ENCODE measurements around the gene GCK. TPM values are rescaled to one million over a fixed set of nuclear protein-coding genes. Genes with fewer than 3 reads are reported as not detected.

The GCK gene
- total RNA-seq, 1 donor from 2014 or later: 0.37 TPM

DNA sequence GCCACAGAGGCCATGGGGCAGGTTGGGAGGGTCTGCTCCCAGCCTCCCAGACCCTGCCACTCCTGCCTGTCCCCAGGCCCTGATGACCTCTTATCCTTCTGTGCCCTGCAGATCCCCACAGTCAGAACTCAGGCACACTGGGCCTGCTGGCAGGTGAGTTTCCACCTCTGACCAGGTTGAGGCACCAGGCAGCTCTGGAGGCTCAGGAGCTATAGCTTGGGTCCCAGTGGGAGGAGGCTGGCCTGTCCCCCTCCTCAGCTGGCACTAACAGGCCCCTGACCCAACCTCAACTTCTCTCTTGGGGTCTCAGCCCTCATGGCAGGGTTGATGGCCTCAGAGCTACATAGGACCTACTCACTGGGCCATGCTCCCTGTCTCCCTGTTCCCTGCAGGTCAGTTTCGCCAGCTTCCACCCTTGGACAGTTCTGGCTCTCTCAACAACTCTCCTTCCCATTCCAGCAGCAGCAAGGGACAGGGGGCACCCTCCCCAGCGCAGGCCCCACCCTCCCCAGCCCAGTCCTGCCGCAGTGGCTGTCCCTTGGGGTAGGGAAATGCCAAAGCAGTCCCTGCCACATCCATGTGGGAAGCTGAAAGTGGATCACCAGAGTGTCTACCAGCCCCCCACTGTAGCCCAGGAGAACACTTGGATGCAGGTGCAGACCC, 87.8 kb downstream of the GCK start:
- Mint-ChIP-seq H3K9me3 (ENCODE audit: low read depth) (no peaks in the 10 kb centered on the region), H3K4me3 (ENCODE audit: unreplicated experiment) (no peak overlapping the region), H3K4me1 (ENCODE audit: low read depth) (peaks cover 69% of the 10 kb centered on the region), H3K27ac (ENCODE audit: unreplicated experiment) (peak overlapping the region; percentile 99), H3K36me3 (ENCODE audit: low read depth) (peaks cover 3% of the 10 kb centered on the region), H3K27me3 (ENCODE audit: low read depth) (no peaks in the 10 kb centered on the region)
- TF ChIP-seq, protein P1, sequence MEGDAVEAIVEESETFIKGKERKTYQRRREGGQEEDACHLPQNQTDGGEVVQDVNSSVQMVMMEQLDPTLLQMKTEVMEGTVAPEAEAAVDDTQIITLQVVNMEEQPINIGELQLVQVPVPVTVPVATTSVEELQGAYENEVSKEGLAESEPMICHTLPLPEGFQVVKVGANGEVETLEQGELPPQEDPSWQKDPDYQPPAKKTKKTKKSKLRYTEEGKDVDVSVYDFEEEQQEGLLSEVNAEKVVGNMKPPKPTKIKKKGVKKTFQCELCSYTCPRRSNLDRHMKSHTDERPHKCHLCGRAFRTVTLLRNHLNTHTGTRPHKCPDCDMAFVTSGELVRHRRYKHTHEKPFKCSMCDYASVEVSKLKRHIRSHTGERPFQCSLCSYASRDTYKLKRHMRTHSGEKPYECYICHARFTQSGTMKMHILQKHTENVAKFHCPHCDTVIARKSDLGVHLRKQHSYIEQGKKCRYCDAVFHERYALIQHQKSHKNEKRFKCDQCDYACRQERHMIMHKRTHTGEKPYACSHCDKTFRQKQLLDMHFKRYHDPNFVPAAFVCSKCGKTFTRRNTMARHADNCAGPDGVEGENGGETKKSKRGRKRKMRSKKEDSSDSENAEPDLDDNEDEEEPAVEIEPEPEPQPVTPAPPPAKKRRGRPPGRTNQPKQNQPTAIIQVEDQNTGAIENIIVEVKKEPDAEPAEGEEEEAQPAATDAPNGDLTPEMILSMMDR (IDR thresholded peaks at IDR 0.05): no peak
- DNase-seq (ENCODE audit: low spot score): no peak

DNA sequence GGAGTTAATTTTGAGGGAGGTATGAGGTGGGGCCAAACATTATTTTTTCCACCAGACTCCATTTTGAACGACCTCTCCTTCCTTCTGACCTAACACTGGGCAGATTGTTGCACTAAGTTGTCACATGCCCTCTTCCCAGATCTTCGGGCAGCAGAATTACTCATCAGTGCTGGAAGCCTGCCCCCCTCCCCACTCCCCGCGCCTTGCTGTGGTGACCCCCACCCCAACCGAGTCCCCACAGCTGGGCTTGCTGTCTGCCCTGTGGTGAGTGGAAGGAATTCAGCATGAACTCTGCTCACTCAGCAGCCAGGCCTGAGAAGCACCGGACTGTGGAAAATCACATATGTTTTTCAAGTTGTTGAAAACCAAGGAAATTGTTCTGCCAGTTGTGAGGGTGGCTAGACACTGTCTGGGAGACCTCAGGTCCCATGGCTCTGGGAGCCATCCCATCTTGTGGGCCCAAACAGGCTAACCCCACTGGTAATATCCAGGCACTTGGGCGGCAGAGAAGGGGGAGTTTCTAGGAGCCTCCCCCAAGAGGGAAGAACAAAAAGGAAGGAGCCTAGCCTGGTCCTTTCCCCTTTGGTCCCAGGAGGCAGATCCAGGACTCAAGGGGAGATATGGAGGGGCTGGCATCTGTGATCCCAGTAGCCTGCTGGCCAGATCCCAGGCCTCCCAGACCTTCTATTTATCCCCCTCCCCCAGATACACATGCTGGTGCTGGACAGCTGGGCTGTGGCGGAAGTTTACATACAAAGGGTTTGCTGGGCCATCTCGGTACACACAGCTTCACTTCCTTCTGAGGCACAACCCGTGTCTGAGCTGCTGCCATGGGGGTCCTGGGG, 88.6 kb downstream of the GCK start:
- Mint-ChIP-seq H3K9me3 (ENCODE audit: low read depth) (no peaks in the 10 kb centered on the region), H3K36me3 (ENCODE audit: low read depth) (no peaks in the 10 kb centered on the region), H3K27ac (ENCODE audit: unreplicated experiment) (peak overlapping the region; percentile 99), H3K4me1 (ENCODE audit: low read depth) (peaks cover 63% of the 10 kb centered on the region), H3K4me3 (ENCODE audit: unreplicated experiment) (no peak overlapping the region), H3K27me3 (ENCODE audit: low read depth) (no peaks in the 10 kb centered on the region)
- no peak for DNase-seq (ENCODE audit: low spot score)
- TF ChIP-seq, protein P1 (IDR thresholded peaks at IDR 0.05): peak; percentile 8

DNA sequence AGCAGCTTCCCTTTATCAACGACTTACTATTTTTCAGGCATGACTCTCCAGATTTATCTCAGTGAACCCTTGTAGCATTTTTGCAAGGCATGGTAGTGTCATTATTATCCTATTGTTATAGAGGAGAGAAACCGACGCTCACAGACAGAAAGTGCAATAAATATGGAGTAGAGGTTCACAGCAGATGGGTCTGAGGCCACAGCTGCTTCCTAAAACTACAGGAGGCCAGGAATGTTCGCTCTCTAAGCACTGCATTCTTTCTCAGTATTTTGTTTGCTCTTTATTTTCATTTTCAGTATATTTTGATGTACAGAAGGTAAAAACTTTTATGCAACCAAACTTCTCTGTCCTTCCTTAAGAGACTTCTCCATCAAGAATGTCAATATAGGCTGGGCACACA, 89.6 kb downstream of the GCK start:
- no peaks in the 10 kb centered on the region for H3K27me3 Mint-ChIP-seq (ENCODE audit: low read depth)
- no peak for DNase-seq (ENCODE audit: low spot score)
- H3K27ac Mint-ChIP-seq (ENCODE audit: unreplicated experiment): peak overlapping the region; percentile 99
- TF ChIP-seq, protein P1 (IDR thresholded peaks at IDR 0.05): no peak
- H3K4me1 Mint-ChIP-seq (ENCODE audit: low read depth): peaks cover 66% of the 10 kb centered on the region
- H3K4me3 Mint-ChIP-seq (ENCODE audit: unreplicated experiment): no peak overlapping the region
- no peaks in the 10 kb centered on the region for H3K36me3 Mint-ChIP-seq (ENCODE audit: low read depth)
- no peaks in the 10 kb centered on the region for H3K9me3 Mint-ChIP-seq (ENCODE audit: low read depth)

DNA sequence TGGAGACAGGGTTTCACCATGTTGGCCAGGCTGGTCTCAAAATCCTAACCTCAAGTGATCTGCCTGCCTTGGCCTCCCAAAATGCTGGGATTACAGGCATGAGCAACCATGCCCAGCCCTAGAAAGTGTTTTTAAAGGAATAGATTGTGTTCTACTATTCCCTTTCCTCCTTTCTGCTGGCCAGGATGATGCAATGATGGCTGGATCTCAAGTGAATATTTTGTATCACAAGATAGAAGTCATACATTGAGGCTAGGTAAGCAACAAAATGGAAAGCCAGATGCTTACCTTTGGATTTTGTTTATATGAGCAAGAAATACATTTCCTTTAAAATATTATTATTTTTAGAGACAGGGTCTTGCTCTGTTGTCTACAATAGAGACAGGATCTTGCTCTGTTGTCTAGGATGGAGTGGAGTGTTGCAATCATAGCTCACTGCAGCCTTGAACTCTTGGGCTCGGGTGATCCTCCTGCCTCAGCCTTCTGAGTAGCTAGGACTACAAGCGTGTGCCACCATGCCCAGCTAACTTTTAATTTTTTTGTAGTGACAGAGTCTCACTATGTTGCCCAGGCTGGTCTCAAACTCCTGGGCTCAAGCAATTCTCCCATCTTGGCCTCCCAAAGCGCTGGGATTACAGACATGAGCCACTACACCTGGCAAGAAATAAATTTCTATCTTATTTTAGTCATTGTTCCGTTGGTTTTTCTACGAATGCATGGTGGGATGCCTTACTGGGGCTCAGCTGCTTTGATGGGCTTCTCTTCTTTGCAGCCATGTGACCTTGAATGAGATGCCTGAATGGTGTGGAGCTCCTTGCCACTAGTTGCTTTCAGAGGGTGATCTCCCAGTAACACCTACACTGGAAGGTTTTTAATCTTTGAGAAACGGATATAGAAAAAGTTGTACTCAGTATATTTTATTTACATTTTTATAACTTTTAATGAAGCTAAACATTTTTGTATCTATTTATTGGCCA, 90.9 kb downstream of the GCK start:
- no peak overlapping the region for H3K27ac Mint-ChIP-seq (ENCODE audit: unreplicated experiment)
- H3K9me3 Mint-ChIP-seq (ENCODE audit: low read depth): peaks cover 1% of the 10 kb centered on the region
- H3K36me3 Mint-ChIP-seq (ENCODE audit: low read depth): no peaks in the 10 kb centered on the region
- no peak for DNase-seq (ENCODE audit: low spot score)
- H3K27me3 Mint-ChIP-seq (ENCODE audit: low read depth): no peaks in the 10 kb centered on the region
- no peak overlapping the region for H3K4me3 Mint-ChIP-seq (ENCODE audit: unreplicated experiment)
- H3K4me1 Mint-ChIP-seq (ENCODE audit: low read depth): peaks cover 69% of the 10 kb centered on the region
- TF ChIP-seq, protein P1 (IDR thresholded peaks at IDR 0.05): no peak
